Measurements from ENCODE around the gene ABHD3. TPM values are rescaled to one million over a fixed set of nuclear protein-coding genes. Genes with fewer than 3 reads are reported as not detected.
"Not testable (repeated sequence)": the region's sequence is repeated elsewhere in the genome, so short reads cannot be mapped to it uniquely, and the experiment has no call there.

Gene ABHD3
- total RNA-seq, 4 donors from 2014 or later, result 5.1 to 8.3 (median 7.0) TPM

- intact Hi-C loops (cut with DNase I), result no loop called here
- no peak for DNase-seq (ENCODE audit: extremely low spot score)
- no peak for TF ChIP-seq POLR2A (IDR thresholded peaks at IDR 0.05; ENCODE audit: low read depth)
- no peak for TF ChIP-seq POLR2AphosphoS5 (IDR thresholded peaks at IDR 0.05)
- no peak for TF ChIP-seq EP300 (IDR thresholded peaks at IDR 0.05)
- no peak for TF ChIP-seq CTCF (IDR thresholded peaks at IDR 0.05)
- 87% methylated on average over 2 of the region's 2 CpGs for WGBS
- Histone ChIP-seq H3K36me3 (peaks cover 0 to 19% (median 3%) of the 10 kb centered on the region in 4 donors), H3K9me3 (peaks cover 0 to 9% (median 6%) of the 10 kb centered on the region in 4 donors), H3K4me3 (no peak overlapping the region), H3K27me3 (no peaks in the 10 kb centered on the region), H3K4me1 (no peaks in the 10 kb centered on the region), H3K27ac (replicated peaks in 1 of 4) (no peak overlapping the region)
Measured at GRCh38 chr18:21693322-21693721, 11.3 kb downstream of the ABHD3 start.

- H3K4me1 ChIP-seq, result no peaks in the 10 kb centered on the region
- H3K27ac ChIP-seq (replicated peaks in 1 of 4), result no peak overlapping the region
- intact Hi-C loops (cut with DNase I), result no loop called here
- no peak overlapping the region for H3K4me3 ChIP-seq
- peaks cover 0 to 9% (median 6%) of the 10 kb centered on the region in 4 donors for H3K9me3 ChIP-seq
- DNase-seq (ENCODE audit: extremely low spot score), result no peak
- H3K27me3 ChIP-seq, result no peaks in the 10 kb centered on the region
- H3K36me3 ChIP-seq, result peaks cover 0 to 13% (median 3%) of the 10 kb centered on the region in 4 donors
- WGBS, result 97% methylated on average over 1 of the region's 1 CpG
- no peak for TF ChIP-seq POLR2AphosphoS5 (IDR thresholded peaks at IDR 0.05)
- no peak for TF ChIP-seq CTCF (IDR thresholded peaks at IDR 0.05)
- no peak for TF ChIP-seq POLR2A (IDR thresholded peaks at IDR 0.05; ENCODE audit: low read depth)
- no peak for TF ChIP-seq EP300 (IDR thresholded peaks at IDR 0.05)
Measured at GRCh38 chr18:21689736-21690135, 14.8 kb downstream of the ABHD3 start.

GRCh38 chr18:21686282-21687105 is 18.1 kb downstream of the ABHD3 start:
- Histone ChIP-seq H3K27me3 (no peaks in the 10 kb centered on the region), H3K36me3 (peaks cover 0 to 7% (median 3%) of the 10 kb centered on the region in 4 donors), H3K27ac (replicated peaks in 1 of 4) (no peak overlapping the region), H3K4me1 (no peaks in the 10 kb centered on the region), H3K4me3 (no peak overlapping the region), H3K9me3 (peaks cover 0 to 9% (median 6%) of the 10 kb centered on the region in 4 donors)
- TF ChIP-seq CTCF (IDR thresholded peaks at IDR 0.05), result no peak
- TF ChIP-seq POLR2AphosphoS5 (IDR thresholded peaks at IDR 0.05), result no peak
- no peak for TF ChIP-seq EP300 (IDR thresholded peaks at IDR 0.05)
- TF ChIP-seq POLR2A (IDR thresholded peaks at IDR 0.05; ENCODE audit: low read depth), result no peak
- DNase-seq (ENCODE audit: extremely low spot score), result no peak
- WGBS, result 62% methylated on average over 8 of the region's 8 CpGs
- intact Hi-C loops (cut with DNase I), result no loop called here

- H3K27ac ChIP-seq (replicated peaks in 1 of 4); DNase-seq (ENCODE audit: extremely low spot score); H3K27me3 ChIP-seq; H3K36me3 ChIP-seq; H3K9me3 ChIP-seq; H3K4me1 ChIP-seq; intact Hi-C loops (cut with DNase I); H3K4me3 ChIP-seq: not testable (repeated sequence)
- 90% methylated on average over 12 of the region's 12 CpGs for WGBS
Measured at GRCh38 chr18:21685556-21685981, 19.0 kb downstream of the ABHD3 start.

- H3K4me3 ChIP-seq, result no peak overlapping the region
- no peaks in the 10 kb centered on the region for H3K4me1 ChIP-seq
- H3K27me3 ChIP-seq, result no peaks in the 10 kb centered on the region
- intact Hi-C loops (cut with DNase I), result no loop called here
- peaks cover 0 to 2% (median 0%) of the 10 kb centered on the region in 4 donors for H3K9me3 ChIP-seq
- DNase-seq (ENCODE audit: extremely low spot score), result no peak
- no peak overlapping the region for H3K27ac ChIP-seq (replicated peaks in 1 of 4)
- H3K36me3 ChIP-seq, result peaks cover 0 to 4% (median 0%) of the 10 kb centered on the region in 4 donors
- TF ChIP-seq POLR2A (IDR thresholded peaks at IDR 0.05; ENCODE audit: low read depth), result no peak
- no peak for TF ChIP-seq POLR2AphosphoS5 (IDR thresholded peaks at IDR 0.05)
- no peak for TF ChIP-seq EP300 (IDR thresholded peaks at IDR 0.05)
- TF ChIP-seq CTCF (IDR thresholded peaks at IDR 0.05), result no peak
- WGBS, result 98% methylated on average over 2 of the region's 2 CpGs
Measured at GRCh38 chr18:21684731-21685130, 19.8 kb downstream of the ABHD3 start.

All from esophagus muscularis mucosa (tissue), 4 donors.